Neural progenitor cell (in vitro differentiated cells): ENCODE data around the gene DTNB. TPM values are rescaled to one million over a fixed set of nuclear protein-coding genes. Genes with fewer than 3 reads are reported as not detected.

Source experiments
- DNase-seq: peaks from one replicate; pipeline ENCODE4 v3.0.0-alpha.2; 2016; ENCODE audit warnings: low spot score
- H2AFZ ChIP-seq: fragments of 200-600 bp; sonication (generic); replicated peaks from 2 replicates; pipeline ENCODE4 v1.6.1; 2016; ENCODE audit warnings: antibody characterized with exemption
- H3F3A ChIP-seq: fragments of 200-600 bp; sonication (generic); 2 replicates; pipeline ENCODE4 v1.6.1; 2016; ENCODE audit warnings: antibody characterized with exemption, low read depth
- H3K27ac ChIP-seq: fragments of 200-600 bp; sonication (generic); 2 replicates; pipeline ENCODE4 v1.5.1; 2016; ENCODE audit warnings: mild to moderate bottlenecking
- H3K27me3 ChIP-seq: fragments of 200-600 bp; sonication (generic); 2 replicates; pipeline ENCODE4 v1.6.1; 2016; ENCODE audit warnings: mild to moderate bottlenecking, moderate library complexity
- H3K36me3 ChIP-seq: fragments of 200-600 bp; sonication (generic); 2 replicates; pipeline ENCODE4 v1.5.1; 2016
- H3K4me1 ChIP-seq: fragments of 200-600 bp; sonication (generic); 2 replicates; pipeline ENCODE4 v1.6.1; 2016; ENCODE audit warnings: mixed run types
- H3K4me2 ChIP-seq: fragments of 200-600 bp; sonication (generic); 2 replicates; pipeline ENCODE4 v1.6.1; 2016
- H3K4me3 ChIP-seq: fragments of 200-600 bp; sonication (generic); 2 replicates; pipeline ENCODE4 v1.5.1; 2016
- H3K79me2 ChIP-seq: fragments of 200-600 bp; sonication (generic); 2 replicates; pipeline ENCODE4 v1.6.1; 2016; ENCODE audit warnings: low read depth
- H3K9ac ChIP-seq: fragments of 200-600 bp; sonication (generic); 2 replicates; pipeline ENCODE4 v1.6.1; 2016
- H3K9me3 ChIP-seq: fragments of 200-600 bp; sonication (generic); 2 replicates; pipeline ENCODE4 v1.5.1; 2016; ENCODE audit warnings: low read depth
- H4K20me1 ChIP-seq: fragments of 200-600 bp; sonication (generic); 2 replicates; pipeline ENCODE4 v1.6.1; 2016; ENCODE audit warnings: low read depth
- H3K27ac Mint-ChIP-seq: 3 replicates; pipeline ENCODE4 v1.8.0; 2021; ENCODE audit warnings: mixed read lengths
- H3K27me3 Mint-ChIP-seq: 2 replicates; pipeline ENCODE4 v1.8.0; 2022; ENCODE audit warnings: low read depth, mild to moderate bottlenecking, inconsistent platforms, moderate library complexity, mixed read lengths; ENCODE audit not compliant: insufficient read depth
- H3K36me3 Mint-ChIP-seq: 3 replicates; pipeline ENCODE4 v1.8.0; 2021; ENCODE audit warnings: mixed read lengths
- H3K4me1 Mint-ChIP-seq: 3 replicates; pipeline ENCODE4 v1.8.0; 2021; ENCODE audit warnings: mixed read lengths
- H3K4me3 Mint-ChIP-seq: 3 replicates; pipeline ENCODE4 v1.8.0; 2021; ENCODE audit warnings: mild to moderate bottlenecking, moderate library complexity, mixed read lengths
- H3K9me3 Mint-ChIP-seq: 3 replicates; pipeline ENCODE4 v1.8.0; 2020; ENCODE audit warnings: mixed read lengths
- CTCF ChIP-seq: fragments of 200-600 bp; sonication (generic); IDR thresholded peaks from 2 replicates; pipeline ENCODE4 v1.5.1; 2017; ENCODE audit warnings: antibody characterized with exemption, mild to moderate bottlenecking
- EZH2 ChIP-seq: fragments of 200-600 bp; sonication (generic); IDR thresholded peaks from 2 replicates; pipeline ENCODE4 v1.6.1; 2017; ENCODE audit warnings: antibody characterized with exemption, mild to moderate bottlenecking, moderate library complexity
- EZH2phosphoT487 ChIP-seq: fragments of 200-600 bp; sonication (generic); IDR thresholded peaks from 2 replicates; pipeline ENCODE4 v1.6.1; 2017; ENCODE audit warnings: antibody characterized with exemption
- total RNA-seq: library from RNA; depleted of rRNA; stranded (reverse); fragments of >200 nt; gene quantifications from 2 replicates; pipeline ENCODE4 v1.2.3, GENCODE V29; 2015; ENCODE audit warnings: low replicate concordance

The DTNB gene
- total RNA-seq, 1 donor from 2014 or later: 27.1 TPM

GRCh38 chr2:25335971-25336370 lies 337.4 kb downstream of the DTNB start:
- no peak overlapping the region for H3K4me3 ChIP-seq
- Mint-ChIP-seq H3K9me3 (no peaks in the 10 kb centered on the region), H3K27me3 (peaks cover 22% of the 10 kb centered on the region), H3K4me3 (no peak overlapping the region), H3K4me1 (peaks cover 42% of the 10 kb centered on the region), H3K36me3 (no peaks in the 10 kb centered on the region), H3K27ac (no peak overlapping the region)
- H3K9ac ChIP-seq: no peak overlapping the region
- H3K79me2 ChIP-seq: no peaks in the 10 kb centered on the region
- no peaks in the 10 kb centered on the region for H3K9me3 ChIP-seq
- H3K4me1 ChIP-seq: peaks cover 19% of the 10 kb centered on the region
- H3K4me2 ChIP-seq: no peak overlapping the region
- peaks cover 26% of the 10 kb centered on the region for H3F3A ChIP-seq
- no peak for TF ChIP-seq EZH2phosphoT487
- TF ChIP-seq EZH2: no peak
- TF ChIP-seq CTCF: no peak
- H3K27ac ChIP-seq: no peak overlapping the region
- H2AFZ ChIP-seq: no peak overlapping the region
- peaks cover 68% of the 10 kb centered on the region for H3K27me3 ChIP-seq
- DNase-seq: no peak
- H3K36me3 ChIP-seq: no peaks in the 10 kb centered on the region
- peaks cover 28% of the 10 kb centered on the region for H4K20me1 ChIP-seq

- H3K4me1 Mint-ChIP-seq: peaks cover 45% of the 10 kb centered on the region
- H3K4me1 ChIP-seq: peaks cover 15% of the 10 kb centered on the region
Measured at GRCh38 chr2:25335204-25335603, 338.2 kb downstream of the DTNB start.

GRCh38 chr2:25334482-25334881 lies 338.9 kb downstream of the DTNB start:
- Histone ChIP-seq H3K27ac (no peak overlapping the region), H2AFZ (no peak overlapping the region), H3K27me3 (peaks cover 53% of the 10 kb centered on the region), H3K9me3 (no peaks in the 10 kb centered on the region), H4K20me1 (peaks cover 17% of the 10 kb centered on the region), H3K9ac (no peak overlapping the region), H3K4me3 (no peak overlapping the region), H3K4me1 (peaks cover 12% of the 10 kb centered on the region), H3K4me2 (no peak overlapping the region), H3K36me3 (no peaks in the 10 kb centered on the region), H3F3A (peaks cover 15% of the 10 kb centered on the region), H3K79me2 (no peaks in the 10 kb centered on the region)
- Mint-ChIP-seq H3K36me3 (peaks cover 3% of the 10 kb centered on the region), H3K9me3 (no peaks in the 10 kb centered on the region), H3K27ac (no peak overlapping the region), H3K27me3 (peaks cover 27% of the 10 kb centered on the region), H3K4me3 (no peak overlapping the region), H3K4me1 (peaks cover 45% of the 10 kb centered on the region)
- DNase-seq: no peak
- TF ChIP-seq EZH2phosphoT487 (no peak), CTCF (no peak), EZH2 (no peak)

More at GRCh38 chr2:25335204-25335603, 338.2 kb downstream of the DTNB start:
- peaks cover 25% of the 10 kb centered on the region for H4K20me1 ChIP-seq
- no peak for DNase-seq
- no peak overlapping the region for H3K4me2 ChIP-seq
- no peak overlapping the region for H3K27ac ChIP-seq
- no peaks in the 10 kb centered on the region for H3K9me3 ChIP-seq
- Mint-ChIP-seq H3K9me3 (no peaks in the 10 kb centered on the region), H3K4me3 (no peak overlapping the region), H3K27me3 (peaks cover 25% of the 10 kb centered on the region), H3K27ac (no peak overlapping the region), H3K36me3 (peaks cover 3% of the 10 kb centered on the region)
- no peaks in the 10 kb centered on the region for H3K79me2 ChIP-seq
- H3K9ac ChIP-seq: no peak overlapping the region
- peaks cover 60% of the 10 kb centered on the region for H3K27me3 ChIP-seq
- H3F3A ChIP-seq: peaks cover 22% of the 10 kb centered on the region
- TF ChIP-seq EZH2phosphoT487 (no peak), EZH2 (no peak), CTCF (no peak)
- no peak overlapping the region for H3K4me3 ChIP-seq
- no peaks in the 10 kb centered on the region for H3K36me3 ChIP-seq
- H2AFZ ChIP-seq: no peak overlapping the region
